ENCODE data around the gene SLC40A1.

The SLC40A1 gene, protein sequence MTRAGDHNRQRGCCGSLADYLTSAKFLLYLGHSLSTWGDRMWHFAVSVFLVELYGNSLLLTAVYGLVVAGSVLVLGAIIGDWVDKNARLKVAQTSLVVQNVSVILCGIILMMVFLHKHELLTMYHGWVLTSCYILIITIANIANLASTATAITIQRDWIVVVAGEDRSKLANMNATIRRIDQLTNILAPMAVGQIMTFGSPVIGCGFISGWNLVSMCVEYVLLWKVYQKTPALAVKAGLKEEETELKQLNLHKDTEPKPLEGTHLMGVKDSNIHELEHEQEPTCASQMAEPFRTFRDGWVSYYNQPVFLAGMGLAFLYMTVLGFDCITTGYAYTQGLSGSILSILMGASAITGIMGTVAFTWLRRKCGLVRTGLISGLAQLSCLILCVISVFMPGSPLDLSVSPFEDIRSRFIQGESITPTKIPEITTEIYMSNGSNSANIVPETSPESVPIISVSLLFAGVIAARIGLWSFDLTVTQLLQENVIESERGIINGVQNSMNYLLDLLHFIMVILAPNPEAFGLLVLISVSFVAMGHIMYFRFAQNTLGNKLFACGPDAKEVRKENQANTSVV

DNA sequence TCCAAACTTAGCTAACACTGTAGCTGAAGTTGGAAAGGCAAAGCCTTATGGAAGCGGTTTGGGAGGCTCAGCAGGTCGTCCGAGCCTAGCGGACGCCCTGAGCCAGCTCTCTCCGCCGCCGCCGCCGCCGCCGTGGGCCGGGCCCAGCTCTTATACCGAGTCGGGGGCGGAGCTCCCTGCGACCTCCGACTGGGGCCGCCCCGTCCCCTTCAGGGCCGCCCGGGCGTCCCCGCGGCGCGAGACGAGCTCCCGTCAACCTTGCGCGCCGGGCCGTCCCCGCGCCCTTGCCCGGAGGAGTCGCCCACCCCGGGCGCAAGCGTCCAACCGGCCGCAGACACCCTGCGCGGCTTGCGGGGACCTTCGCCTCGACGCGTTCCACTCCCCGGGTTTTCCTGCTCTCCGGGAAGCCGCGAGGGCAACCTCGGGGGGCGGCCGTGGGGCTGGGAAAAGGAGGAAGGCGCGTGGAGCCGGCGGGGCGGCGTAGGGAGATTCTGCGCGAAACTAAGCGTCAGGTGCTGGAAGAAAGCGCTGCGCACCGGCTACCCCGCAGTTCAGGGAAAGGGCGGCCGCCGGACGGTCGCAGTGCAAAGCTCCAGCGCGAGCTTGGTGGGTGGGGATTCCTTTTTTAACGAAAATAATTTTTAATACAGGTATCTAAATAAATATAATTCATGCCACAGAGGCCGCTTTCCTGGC, at the start of gene SLC40A1:
Gene SLC40A1, minus strand, starts transcription at position 129 of the 696 bp plus-strand sequence. CDS start 326 bp downstream, outside the sequence.
- peak within 1 kb of the TSS; percentile 66 for H3K4me3 ChIP-seq (ENCODE audit: low read length)
- DNase-seq (ENCODE audit: low read depth): no peak
- TF ChIP-seq, protein P1, sequence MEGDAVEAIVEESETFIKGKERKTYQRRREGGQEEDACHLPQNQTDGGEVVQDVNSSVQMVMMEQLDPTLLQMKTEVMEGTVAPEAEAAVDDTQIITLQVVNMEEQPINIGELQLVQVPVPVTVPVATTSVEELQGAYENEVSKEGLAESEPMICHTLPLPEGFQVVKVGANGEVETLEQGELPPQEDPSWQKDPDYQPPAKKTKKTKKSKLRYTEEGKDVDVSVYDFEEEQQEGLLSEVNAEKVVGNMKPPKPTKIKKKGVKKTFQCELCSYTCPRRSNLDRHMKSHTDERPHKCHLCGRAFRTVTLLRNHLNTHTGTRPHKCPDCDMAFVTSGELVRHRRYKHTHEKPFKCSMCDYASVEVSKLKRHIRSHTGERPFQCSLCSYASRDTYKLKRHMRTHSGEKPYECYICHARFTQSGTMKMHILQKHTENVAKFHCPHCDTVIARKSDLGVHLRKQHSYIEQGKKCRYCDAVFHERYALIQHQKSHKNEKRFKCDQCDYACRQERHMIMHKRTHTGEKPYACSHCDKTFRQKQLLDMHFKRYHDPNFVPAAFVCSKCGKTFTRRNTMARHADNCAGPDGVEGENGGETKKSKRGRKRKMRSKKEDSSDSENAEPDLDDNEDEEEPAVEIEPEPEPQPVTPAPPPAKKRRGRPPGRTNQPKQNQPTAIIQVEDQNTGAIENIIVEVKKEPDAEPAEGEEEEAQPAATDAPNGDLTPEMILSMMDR (conservative IDR thresholded peaks at IDR 0.05; ENCODE audit: low read depth, low read length): no peak

DNA sequence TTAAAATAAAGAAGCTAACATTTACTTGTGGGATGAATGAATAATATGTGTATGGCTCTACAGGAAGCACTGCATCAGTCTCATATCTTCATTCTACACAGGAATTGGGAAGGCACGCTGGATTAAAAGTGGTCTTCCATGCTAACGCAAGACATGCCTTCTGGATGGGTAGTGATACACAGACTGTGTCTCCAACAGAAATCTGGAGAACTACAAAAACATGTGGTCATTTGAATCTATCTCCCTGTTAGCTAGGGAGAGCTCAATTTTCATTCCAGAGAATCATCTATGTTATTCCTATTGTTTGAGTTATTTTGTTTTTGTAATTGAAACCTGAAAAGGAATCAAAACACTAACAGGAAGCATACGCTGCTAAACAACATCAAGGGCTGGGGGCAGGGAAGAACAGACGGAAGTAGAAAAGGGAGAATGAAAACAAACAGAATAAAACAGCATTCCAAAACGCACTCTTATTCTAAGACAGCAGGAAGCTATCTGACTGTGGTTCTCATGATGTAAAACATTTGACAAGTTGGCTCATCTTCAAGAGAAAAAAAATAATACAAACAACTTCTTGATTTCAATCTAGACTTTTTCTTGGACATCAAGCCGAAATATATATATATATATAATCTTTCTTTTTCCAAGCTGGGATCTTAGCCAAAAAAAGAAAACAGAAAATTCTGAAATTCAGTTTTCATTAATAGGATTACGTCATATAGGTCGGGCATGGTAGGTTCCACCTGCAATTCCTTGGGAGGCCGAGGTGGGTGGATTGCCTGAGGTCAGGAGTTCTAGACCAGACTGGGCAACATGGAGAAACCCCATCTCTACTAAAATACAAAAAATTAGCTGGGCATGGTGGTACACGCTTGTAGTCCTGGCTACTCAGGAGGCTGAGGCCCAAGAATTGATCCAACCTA, 49.2 kb upstream of the SLC40A1 start:
- H3K4me3 ChIP-seq (ENCODE audit: low read length): no peak overlapping the region
- DNase-seq (ENCODE audit: low read depth): no peak
- TF ChIP-seq, protein P1 (conservative IDR thresholded peaks at IDR 0.05; ENCODE audit: low read depth, low read length): no peak

DNA sequence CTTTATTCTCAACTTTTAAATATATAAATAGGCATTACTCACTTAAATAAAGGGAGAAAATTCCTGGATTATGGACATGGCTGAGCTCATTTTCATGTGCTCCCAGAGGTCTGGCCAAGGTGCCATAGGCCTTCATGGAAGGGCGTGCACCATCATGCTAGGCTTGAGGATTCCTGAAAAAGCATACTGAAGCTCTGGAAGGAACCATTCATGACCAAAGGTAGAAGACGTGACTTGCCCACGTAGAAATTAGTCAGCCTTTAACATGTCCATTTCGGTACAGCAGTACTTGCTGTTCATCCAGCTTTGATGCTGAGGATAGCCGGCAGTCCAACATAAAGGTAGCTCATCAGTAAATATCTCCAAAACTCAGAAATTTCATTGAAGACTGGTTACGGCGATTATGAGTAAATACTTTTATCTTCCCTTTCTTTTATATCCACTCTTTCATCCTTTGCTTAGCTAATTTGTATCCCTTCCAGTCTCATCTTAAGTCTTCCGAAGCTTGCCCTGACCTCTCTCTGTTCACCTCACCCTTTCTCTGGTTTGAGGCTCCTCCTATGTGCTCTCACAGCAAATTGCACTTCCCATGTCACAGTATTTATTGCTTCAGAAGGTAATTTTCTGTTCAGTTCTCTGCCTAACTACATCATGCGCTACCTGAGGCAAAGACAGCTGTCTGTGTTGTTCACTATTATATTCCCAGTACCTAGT, 48.4 kb upstream of the SLC40A1 start:
- TF ChIP-seq, protein P1 (conservative IDR thresholded peaks at IDR 0.05; ENCODE audit: low read depth, low read length): no peak
- H3K4me3 ChIP-seq (ENCODE audit: low read length): no peak overlapping the region
- DNase-seq (ENCODE audit: low read depth): no peak

DNA sequence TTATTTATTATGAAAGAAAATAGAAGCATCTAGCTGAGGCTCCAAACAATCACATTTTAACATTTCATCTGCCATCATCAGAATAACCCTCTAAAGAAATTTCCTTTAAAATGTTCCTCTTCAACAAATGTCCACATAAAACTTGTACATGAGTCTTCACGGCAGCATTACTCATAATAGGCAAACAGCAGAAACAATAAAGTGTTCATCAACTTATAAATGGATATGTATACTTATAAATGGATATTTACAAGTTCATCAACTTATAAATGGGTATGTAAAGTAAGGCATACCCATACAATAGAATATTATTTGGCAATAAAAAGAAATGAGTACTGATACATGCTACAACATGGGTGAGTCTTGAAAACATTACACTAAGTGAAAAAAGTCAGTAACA, 47.2 kb upstream of the SLC40A1 start:
- no peak for DNase-seq (ENCODE audit: low read depth)
- H3K4me3 ChIP-seq (ENCODE audit: low read length): no peak overlapping the region
- TF ChIP-seq, protein P1 (conservative IDR thresholded peaks at IDR 0.05; ENCODE audit: low read depth, low read length): no peak

DNA sequence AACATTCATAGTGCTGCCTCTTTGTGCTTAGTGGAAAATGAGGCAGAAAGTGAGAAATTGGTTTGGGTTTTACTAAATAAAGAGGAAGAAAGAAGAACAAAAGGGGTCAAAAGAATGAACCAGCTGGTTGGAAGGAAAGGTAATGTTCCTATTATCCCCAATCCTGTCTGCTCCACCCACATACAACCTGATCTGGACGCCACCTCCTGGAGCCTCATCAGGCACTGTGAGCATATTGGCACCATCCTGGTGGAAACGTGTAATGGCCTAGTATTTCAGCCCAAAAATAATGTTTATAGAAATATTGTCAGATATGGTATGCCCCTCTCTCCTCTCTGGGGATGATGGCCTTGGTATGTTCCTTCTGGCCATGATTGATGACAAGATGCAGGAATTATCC, 45.0 kb upstream of the SLC40A1 start:
- no peak overlapping the region for H3K4me3 ChIP-seq (ENCODE audit: low read length)
- TF ChIP-seq, protein P1 (conservative IDR thresholded peaks at IDR 0.05; ENCODE audit: low read depth, low read length): no peak
- DNase-seq (ENCODE audit: low read depth): no peak

Data from retinal pigment epithelial cell (primary cell).